ENCODE measurements around the gene PRKCE. TPM values are rescaled to one million over a fixed set of nuclear protein-coding genes. Genes with fewer than 3 reads are reported as not detected.

PRKCE gene
- total RNA-seq, 3 donors from 2014 or later (not counting 1 experiment from before 2014, with no cell fraction given): 35.2 to 42.1 (median 38.6) TPM

DNA sequence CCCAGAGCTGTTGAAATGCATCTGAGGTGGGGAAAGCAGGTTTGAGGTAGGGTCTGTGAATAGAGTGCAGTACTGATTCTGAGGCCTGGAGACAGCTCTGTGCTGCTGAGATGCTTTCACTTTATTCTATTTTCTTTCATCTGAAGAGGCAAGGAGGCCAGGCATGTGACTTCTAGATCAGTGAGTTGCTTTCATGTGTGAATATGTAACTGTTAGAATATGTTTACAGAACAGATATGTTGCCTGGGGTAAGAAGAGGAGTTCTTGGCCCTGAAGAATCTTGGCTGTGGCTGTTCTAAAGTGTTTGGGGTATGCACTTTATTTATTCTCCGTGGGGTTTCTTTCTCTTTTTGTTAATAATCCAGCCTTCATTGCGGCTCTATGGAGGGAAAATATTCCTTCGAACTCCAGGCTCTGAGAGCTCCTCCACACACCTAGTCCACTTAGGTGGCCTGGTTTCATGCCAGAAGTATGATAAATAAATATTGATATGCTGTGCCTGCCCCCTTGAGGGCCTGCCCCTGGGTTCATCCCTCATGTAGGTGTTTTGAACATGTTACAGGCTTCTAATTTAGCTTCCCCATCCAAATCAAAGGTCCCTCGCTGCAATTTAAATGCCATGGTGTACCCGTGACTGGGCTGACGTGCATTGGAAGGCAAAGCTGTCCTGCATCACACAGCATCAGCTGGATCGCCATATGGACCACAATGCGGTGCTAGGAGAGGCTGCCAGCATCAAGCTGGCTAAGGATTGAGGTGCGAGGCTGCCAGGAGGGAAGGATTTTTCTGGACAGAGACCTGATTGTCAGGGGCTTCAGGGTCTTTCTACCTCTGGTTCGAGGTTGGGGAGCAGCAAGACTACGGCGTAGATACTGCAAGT is 102.9 kb downstream of the PRKCE start:
- no peak for ATAC-seq
- DNase-seq: no peak
- Histone ChIP-seq H3K27ac (ENCODE audit: low read length) (no peak overlapping the region), H3K27me3 (ENCODE audit: control insufficient read depth, insufficient read depth, low read length) (no peaks in the 10 kb centered on the region), H3K4me1 (ENCODE audit: control insufficient read depth, insufficient read depth, low read length) (no peaks in the 10 kb centered on the region), H3K4me3 (ENCODE audit: low read length) (no peak overlapping the region), H3K9me3 (ENCODE audit: control insufficient read depth, insufficient read depth, low read length) (no peaks in the 10 kb centered on the region), H3K36me3 (ENCODE audit: control insufficient read depth, insufficient read depth, low read length) (no peaks in the 10 kb centered on the region)
- WGBS (ENCODE audit: insufficient coverage): 90% methylated on average over 10 of the region's 12 CpGs
- H3K4me1 Mint-ChIP-seq: peaks cover 10 to 11% of the 10 kb centered on the region in 2 donors
- intact Hi-C loops (cut with micrococcal nuclease): no loop called here
- H3K4me3 Mint-ChIP-seq: no peak overlapping the region
- no peaks in the 10 kb centered on the region for H3K9me3 Mint-ChIP-seq
- no peak overlapping the region for H3K27ac Mint-ChIP-seq
- H3K27me3 Mint-ChIP-seq (ENCODE audit: low read depth in 2 of 2): no peaks in the 10 kb centered on the region
- TF ChIP-seq, protein P1, sequence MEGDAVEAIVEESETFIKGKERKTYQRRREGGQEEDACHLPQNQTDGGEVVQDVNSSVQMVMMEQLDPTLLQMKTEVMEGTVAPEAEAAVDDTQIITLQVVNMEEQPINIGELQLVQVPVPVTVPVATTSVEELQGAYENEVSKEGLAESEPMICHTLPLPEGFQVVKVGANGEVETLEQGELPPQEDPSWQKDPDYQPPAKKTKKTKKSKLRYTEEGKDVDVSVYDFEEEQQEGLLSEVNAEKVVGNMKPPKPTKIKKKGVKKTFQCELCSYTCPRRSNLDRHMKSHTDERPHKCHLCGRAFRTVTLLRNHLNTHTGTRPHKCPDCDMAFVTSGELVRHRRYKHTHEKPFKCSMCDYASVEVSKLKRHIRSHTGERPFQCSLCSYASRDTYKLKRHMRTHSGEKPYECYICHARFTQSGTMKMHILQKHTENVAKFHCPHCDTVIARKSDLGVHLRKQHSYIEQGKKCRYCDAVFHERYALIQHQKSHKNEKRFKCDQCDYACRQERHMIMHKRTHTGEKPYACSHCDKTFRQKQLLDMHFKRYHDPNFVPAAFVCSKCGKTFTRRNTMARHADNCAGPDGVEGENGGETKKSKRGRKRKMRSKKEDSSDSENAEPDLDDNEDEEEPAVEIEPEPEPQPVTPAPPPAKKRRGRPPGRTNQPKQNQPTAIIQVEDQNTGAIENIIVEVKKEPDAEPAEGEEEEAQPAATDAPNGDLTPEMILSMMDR (IDR thresholded peaks at IDR 0.05): no peak
- H3K36me3 Mint-ChIP-seq: no peaks in the 10 kb centered on the region

DNA sequence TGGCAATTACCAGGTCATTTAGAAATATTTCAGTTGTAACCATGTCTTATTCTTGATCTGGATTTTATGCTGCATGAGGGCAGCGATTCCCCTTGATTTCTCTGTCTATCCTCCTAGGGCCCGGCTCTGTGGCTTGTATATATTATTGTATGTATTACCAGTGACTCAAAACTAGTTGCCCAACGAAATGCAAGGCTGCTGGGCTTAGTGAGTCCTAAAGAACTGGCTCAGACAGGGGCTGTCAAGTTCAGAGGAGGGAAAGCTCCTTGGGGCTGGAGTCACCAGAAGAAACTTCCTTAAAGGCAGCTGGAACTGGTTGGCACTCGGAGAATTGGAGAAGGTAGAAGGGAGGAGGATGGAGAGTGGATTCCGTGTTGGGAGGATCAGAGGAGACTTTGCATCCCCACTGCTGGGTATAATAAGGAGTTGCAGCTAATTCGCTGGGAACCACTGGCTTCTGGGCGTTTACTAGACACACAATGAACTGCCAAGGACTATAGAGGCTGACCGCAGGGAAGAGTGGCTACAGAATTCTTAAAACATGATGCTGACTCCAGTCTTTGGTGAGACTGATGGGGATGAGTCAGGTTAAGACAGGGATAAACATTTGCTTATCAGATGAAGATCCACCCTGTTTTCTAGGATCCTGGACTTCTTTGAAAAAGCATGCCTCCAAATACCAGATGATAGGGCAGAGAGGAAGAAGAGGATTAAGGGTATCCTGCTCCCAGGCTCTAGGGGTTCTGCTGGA is 104.3 kb downstream of the PRKCE start:
- 93% methylated on average over 8 of the region's 8 CpGs for WGBS (ENCODE audit: insufficient coverage)
- peaks cover 0 to 8% of the 10 kb centered on the region in 2 donors for H3K4me1 Mint-ChIP-seq
- no peaks in the 10 kb centered on the region for H3K9me3 Mint-ChIP-seq
- no peak overlapping the region for H3K4me3 Mint-ChIP-seq
- Histone ChIP-seq H3K27ac (ENCODE audit: low read length) (no peak overlapping the region), H3K9me3 (ENCODE audit: control insufficient read depth, insufficient read depth, low read length) (no peaks in the 10 kb centered on the region), H3K4me1 (ENCODE audit: control insufficient read depth, insufficient read depth, low read length) (no peaks in the 10 kb centered on the region), H3K27me3 (ENCODE audit: control insufficient read depth, insufficient read depth, low read length) (no peaks in the 10 kb centered on the region), H3K36me3 (ENCODE audit: control insufficient read depth, insufficient read depth, low read length) (no peaks in the 10 kb centered on the region), H3K4me3 (ENCODE audit: low read length) (no peak overlapping the region)
- H3K36me3 Mint-ChIP-seq: no peaks in the 10 kb centered on the region
- H3K27ac Mint-ChIP-seq: no peak overlapping the region
- ATAC-seq (no peak), DNase-seq (no peak)
- no peaks in the 10 kb centered on the region for H3K27me3 Mint-ChIP-seq (ENCODE audit: low read depth in 2 of 2)
- intact Hi-C loops (cut with micrococcal nuclease): no loop called here
- TF ChIP-seq, protein P1 (IDR thresholded peaks at IDR 0.05): no peak

DNA sequence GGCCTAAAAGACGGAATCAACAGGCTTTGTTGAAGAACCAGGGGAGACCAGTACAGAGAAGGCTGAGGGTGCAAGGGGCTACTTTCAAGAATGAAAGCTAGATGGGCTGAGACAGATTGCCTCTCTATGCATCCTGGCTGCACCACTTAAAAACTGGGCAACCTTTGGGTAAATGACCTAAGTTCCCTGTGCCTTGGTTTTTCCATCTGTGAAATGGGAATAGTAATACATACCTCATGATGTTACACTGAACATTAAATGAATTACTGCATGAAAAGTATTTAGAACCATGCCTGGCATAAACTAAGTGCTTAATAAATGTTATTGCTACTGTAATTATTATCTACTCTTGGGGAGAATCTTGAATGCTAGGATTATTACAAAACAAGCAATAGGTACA is 106.5 kb downstream of the PRKCE start:
- Histone ChIP-seq H3K4me1 (ENCODE audit: control insufficient read depth, insufficient read depth, low read length) (no peaks in the 10 kb centered on the region), H3K4me3 (ENCODE audit: low read length) (no peak overlapping the region), H3K27me3 (ENCODE audit: control insufficient read depth, insufficient read depth, low read length) (no peaks in the 10 kb centered on the region), H3K36me3 (ENCODE audit: control insufficient read depth, insufficient read depth, low read length) (no peaks in the 10 kb centered on the region), H3K27ac (ENCODE audit: low read length) (no peak overlapping the region), H3K9me3 (ENCODE audit: control insufficient read depth, insufficient read depth, low read length) (no peaks in the 10 kb centered on the region)
- TF ChIP-seq, protein P1 (IDR thresholded peaks at IDR 0.05): no peak
- DNase-seq (no peak), ATAC-seq (no peak)
- Mint-ChIP-seq H3K4me3 (no peak overlapping the region), H3K4me1 (peaks cover 0 to 6% of the 10 kb centered on the region in 2 donors), H3K27me3 (ENCODE audit: low read depth in 2 of 2) (no peaks in the 10 kb centered on the region), H3K9me3 (no peaks in the 10 kb centered on the region), H3K27ac (no peak overlapping the region), H3K36me3 (no peaks in the 10 kb centered on the region)
- WGBS (ENCODE audit: insufficient coverage): 92% methylated on average over 1 of the region's 1 CpG
- intact Hi-C loops (cut with micrococcal nuclease): no loop called here
